Activated T-helper 1 cell treated with anti-CD3 and anti-CD28 coated beads, Interleukin-2, amount 50 U/mL, for 16 hours (primary cell): ENCODE results near the gene ABHD14A.

Experiments used
- DNase-seq, 2 donors: peaks; one replicate each; pipeline ENCODE4 v3.0.0-alpha.2; 2020; ENCODE audit warnings: low read depth in 1 of 2, low spot score in 1 of 2

The ABHD14A gene

DNA sequence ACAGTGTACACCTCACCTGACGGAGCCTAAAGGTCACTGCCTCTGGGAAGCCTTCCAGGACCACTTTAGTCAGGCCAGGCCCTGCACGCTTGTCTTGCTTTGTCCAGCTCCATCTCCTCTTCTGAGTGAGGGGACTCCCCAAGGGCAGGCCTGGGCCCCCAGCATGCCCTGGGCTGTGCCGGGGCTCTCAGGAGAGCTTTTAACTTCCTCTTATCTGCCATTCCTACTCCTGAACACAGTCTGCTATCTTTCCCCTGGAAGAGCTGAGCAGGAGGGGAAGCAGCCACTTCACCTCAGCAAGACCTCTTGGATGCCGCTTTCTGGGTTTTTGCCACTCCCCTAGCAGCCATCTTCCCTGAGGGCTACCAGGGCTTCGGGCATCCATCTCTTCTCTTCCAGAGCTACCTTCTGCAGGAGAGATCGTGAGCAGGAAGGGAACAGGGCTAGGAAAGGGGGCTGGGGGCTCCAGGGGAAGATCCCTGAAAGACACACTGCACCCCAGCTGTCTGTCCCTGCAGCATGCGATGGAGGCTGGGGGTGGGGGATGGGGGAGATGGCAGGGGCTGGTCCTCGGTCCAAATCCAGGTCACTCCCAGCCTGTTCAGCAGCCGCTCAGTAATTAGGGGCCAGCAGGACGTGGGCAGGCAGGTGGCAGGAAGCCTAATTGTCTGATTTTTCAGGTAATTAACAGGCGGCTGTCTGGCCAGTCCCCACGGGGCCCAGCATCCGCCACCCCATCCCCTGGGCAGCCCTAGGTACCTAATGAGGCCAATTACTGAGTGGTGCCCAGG is 40.8 kb downstream of the ABHD14A start:
- no peak for DNase-seq

DNA sequence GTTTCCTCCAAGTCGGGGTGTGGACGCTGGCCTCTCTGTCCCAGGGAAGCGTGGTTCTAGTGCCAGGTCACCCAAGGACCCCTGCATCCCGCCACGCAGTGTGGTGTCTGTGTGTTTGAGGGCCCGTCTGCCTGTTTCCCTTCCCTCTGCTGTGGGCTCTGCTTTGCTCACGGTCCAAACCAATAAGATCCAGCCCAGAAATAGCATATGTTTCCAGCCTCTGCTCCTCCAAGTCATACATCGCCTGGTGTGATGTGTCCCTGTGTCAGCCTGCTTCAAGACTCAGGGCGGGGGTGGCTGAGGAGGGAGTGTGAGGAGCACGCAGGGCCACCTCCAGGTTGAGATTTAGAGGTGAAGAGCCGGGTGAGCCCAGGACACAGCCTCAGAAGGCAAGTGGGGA is 42.7 kb downstream of the ABHD14A start:
- DNase-seq = no peak

DNA sequence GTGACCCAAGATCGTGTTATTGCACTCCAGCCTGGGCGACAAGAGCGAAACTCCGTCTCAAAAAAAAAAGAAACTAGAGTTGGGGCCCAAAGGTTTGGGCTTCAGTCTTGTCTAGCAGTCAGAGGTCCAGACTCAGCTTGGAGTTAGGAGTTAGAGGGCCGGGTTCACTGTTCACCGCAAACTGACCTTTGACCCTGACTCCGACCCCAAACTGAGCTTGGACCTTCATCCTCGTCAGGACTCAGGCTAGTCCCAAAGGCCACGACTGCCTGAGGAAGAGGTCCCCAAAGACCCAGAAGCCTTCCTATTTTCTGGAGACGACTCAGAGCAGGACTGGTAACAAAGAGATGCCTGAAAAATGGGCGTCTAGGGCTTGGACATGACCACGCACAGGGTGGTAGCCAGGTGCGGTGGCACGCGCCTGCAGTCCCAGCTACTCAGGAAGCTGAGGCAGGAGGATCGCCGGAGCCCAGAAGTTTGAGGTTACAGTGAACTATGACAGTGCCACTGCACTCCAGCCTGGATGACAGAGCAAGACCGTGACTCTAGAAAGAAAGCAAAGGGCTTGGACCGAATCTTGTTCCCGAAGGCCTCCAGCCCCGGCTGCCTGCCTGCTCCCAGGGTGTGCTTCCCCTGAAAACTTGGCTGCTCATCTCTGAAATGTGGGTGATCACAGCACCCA is 43.6 kb downstream of the ABHD14A start:
- no peak for DNase-seq

DNA sequence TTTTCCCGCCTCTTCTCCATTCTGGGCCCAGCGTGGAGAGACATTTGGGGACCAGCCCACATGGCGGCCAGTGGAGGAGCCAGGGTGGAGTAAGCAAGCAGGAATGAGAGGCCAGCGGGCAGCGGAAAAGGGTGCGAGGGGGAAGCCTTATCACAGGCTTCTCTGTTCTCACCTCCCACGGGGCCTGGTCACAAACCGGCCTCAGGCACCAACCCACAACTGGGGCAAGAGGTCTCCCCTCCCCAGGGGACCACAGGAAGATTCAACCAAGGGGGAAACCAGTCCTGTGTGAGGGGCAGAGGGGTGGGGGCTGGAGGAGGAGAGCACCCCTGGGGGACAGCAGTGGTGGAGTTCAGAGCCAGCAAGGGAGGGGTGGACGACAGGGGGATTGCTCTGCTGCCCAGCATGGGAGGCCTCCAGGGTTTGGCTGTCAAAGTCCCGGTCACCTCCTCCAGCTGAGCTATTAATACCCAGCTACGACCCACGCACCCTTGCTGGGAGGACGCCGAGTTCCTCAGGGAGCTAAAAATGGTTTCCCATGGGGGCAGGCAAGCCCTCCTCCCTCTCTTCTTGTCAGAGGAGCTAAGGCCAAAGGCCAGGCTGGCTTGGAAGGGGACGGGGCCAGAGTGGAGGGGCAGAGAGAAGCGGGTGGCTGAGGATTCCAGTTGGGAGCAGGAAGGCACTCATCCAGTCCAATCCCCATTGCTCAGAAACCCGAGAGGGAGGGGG is 44.7 kb downstream of the ABHD14A start:
- no peak for DNase-seq

DNA sequence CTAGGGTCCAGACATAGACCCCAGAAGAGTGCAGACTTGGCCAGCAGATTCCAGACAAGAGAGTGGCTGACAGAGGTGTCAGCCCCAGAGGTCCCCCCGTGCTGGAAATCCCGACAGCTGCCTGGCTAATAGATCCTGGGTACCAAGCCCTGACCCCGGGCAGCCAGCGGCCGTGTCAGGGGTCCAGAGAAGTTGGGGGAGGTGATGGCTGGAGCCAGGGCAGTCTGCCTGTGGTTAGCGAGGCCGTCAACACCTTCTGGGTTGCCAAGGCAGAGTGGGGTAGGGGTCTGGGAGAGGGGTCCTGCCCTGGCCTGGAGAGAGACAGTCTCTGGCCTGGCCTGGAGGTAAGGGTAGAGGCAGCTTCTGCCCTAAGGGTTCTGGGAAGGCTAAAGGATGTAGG is 45.9 kb downstream of the ABHD14A start:
- no peak for DNase-seq

DNA sequence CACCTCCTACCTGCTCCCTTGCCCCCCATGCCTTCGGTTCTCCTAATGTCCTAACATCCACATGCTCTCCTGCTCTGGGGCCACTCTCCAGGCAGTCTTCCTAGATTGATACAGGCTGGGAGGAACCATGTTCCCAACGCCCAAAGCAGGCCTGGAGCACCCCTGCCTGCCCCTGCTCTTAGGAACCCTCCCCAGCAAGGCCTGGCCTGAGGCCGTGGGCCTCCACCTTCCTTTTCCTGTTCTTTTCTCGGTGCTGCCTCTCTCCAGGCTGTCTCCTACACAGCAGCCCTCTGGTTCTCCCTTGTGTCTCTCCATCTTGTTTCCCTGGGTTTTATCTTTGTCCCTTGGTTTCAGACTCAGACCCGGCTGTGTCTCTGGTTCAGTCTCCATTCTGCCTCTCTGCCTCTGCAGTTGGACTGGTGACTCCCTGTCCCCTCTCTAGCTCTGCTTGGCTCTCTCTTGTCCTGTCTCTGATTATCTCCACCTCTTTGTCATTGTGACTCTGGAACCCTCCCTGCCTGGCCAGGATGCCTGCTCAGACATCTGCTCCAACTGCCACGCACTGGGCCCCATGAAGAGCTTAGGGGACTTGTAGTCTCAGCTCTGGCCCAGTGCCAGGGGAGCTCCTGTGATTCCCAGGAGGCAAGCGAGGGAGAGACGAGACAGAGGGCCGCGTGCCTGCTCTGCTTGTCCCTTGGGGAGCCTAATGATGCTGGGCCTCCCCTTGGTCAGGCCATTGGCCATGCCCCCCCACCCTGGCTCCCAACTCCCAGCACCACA is 46.8 kb downstream of the ABHD14A start:
- DNase-seq = no peak

DNA sequence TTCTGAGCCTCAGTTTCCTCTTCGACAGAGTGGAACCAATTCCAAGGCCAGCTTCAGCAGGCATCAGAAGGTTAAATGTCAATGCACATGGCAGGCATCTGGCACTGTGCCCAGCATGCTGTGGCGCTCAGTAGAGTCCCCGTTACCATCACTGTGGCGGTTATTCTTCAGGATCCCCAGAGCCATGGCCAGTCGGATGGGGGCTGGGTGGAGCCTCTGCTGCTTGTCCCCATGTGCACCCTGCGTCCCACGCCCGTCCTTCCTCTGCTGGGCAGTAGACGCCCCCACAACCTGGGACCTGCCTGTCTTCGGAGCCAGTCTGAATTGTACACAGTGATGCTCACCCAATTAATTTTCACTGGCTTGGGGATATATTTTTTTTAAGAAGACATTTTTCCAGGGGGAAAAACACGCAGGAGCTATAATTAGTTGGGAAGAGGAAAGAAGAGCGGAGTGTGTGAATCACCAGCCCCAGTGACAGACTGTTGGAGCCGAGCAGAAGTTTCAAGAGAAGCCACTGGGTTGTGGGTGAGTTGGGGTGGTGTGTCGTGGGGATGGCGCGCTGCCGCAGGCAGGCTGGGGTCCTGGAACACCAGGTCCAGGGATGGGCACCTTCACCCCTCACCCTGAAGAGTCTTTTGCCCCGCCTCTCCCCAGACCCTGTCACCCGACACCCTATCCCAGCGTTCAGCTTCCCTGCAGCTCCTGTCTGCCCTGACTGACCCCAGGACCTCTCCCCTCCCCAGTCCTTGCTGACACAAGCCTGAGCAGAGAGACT is 47.6 kb downstream of the ABHD14A start:
- no peak for DNase-seq

DNA sequence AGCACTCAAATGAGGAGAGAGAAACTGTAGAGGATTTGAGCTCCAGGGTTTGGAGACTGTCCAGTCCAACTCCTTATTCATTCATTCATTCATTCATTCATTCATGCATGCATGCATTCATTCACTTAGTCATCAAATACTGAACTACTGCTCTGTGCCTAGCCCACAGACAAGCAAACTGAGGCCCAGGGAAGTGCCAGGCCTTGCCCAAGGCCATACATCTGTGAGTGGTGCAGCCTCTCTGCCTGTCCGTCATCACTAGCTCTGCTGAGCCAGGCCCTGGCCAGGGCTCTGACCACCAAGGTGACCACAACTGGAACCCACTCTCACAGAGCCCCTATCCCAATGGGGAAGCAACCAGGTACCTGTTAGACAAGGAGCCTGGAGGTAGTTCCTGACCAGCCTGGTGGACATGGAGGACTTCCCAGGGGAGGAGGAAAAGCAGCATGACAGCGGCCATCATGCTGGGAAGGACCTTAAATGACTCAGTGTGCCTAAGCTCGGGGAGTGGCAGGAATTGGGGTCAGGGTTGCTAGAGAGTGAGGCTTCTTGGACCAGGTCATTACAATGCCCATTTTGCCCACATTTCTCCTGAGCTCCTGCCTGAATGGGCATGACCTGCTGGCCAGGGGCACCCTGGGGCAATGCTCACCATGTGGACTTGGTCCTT is 48.4 kb downstream of the ABHD14A start:
- DNase-seq = no peak

DNA sequence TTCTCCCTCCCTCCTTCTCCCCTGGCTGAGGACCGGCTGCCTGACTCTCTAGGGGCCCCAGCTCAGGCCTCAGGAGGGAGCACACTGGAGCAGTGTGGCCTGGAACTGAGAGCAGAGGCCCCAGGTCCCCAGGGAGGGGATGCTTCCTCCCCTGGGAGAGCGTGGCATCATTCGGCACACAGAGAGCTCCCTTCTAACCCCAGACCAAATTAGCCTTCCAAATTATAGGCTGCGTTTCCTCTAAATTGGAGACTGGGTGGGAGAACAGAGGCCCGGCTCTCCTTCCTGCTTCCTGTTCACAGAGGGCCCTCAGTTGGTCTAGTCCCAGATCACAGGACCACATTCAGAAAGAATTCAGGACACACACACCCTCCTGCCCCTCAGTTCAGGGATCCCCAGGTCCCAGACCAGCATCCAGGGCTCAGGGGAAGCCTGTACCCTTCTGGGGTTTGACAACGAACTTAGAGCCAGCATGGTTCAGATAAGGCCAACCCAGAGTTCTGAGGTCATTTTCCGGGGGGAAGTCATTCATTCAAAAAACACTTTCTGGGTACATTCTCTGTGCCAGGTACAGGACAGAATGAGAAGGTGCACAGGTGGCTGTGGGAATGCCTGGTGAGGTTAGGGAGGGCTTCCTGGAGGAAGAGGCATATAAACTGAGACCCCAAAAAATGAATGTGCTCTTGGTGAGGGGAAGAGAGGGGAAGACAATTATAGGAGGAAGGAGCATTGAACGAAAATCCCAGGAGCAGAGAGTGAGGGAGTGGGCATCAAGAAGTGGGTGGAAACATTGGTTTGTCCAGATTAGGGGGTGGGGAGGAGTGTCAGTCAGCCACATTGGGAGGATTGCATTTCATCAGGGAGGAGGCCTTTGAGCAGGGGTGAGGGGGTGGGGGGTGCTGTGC is 49.2 kb downstream of the ABHD14A start:
- DNase-seq = no peak

DNA sequence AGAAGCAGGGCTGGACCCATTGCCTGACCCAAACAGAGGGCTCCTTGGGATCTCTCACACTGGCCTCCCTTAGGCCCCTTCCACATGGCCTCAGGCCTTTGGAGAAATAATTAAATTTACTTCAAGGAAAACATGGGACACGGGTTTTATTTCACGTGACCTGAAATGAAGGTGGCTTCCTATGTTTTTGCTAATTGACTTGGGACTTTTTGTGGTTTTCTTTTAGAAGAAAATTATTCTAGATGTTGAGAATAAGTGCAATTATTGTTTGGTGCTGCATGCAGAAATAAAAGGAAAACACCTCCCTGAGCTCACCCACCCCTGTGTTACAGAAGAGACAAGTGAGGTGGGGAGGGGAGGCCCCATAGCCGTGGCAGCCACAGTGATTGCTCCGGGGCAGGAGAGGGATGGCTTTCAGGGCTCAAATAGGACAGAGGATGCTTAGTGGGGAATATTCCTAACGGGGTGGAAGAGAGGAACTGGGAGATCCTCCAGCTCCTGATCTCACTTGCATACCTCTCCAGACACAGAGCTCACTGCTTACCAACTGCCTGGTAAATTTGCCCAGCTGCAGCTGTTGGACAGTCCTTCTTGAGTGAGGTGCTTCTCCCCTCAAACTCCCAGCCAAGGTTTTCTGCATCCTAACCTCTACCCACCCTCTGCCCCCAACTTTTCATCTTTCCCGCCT is 50.0 kb downstream of the ABHD14A start:
- no peak for DNase-seq

DNA sequence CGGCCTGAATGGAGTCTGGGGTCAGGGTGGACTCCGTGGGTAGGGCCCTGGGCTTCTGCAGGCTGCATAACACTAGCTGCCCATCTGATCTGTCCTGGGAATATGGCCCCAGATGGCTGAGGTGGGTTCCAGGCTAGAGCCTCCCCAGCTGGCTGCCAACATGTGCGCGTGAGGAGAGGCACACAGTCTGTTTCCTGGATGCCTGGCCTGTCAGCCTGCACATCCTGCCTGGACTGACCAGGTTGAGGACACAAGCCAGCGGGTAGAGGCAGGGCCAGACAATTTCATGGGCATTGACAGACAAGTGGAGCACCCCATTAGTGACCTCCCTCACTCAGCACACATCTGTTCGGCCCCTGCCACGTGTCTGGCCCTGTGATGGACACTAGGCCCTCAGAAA is 50.6 kb downstream of the ABHD14A start:
- DNase-seq = no peak

DNA sequence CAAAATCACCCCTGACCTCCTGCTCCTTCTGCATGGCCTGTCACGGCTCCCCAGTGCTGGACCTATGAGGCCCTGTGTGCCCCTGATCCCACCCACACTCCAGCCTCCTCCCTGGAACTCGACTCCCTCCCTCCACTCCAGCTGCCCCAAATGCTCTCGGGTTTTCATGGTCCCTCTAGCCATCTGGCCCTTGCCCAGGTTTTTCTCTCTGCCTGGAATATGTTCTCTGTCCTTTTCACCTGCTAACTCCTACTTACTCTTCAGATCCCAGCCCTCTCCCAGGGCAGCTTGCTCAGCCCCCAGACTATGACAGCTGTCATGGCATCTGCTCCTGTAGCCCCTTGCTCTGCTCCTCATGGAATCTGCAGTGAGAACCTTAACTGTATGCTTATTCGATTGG is 51.2 kb downstream of the ABHD14A start:
- no peak for DNase-seq

DNA sequence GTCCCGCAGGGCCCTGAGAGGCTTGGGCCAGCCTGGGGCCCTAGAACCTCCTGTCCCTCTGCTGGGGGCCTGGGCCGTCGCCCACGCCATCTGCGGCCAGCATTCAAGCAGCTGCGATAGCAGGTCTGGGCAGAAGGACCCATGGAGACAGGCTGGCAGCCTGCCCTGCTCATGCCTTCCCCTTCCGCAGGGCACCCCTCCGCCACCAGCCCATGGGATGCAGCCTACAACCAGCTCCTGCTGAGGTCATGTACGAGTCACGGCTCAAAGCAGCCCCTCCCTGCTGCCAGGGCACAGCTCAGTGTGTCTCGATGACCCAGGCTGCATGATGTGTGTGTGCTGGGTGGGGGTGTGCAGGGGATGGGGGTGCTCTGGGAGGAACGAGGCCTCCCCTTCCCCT is 53.7 kb downstream of the ABHD14A start:
- no peak for DNase-seq

DNA sequence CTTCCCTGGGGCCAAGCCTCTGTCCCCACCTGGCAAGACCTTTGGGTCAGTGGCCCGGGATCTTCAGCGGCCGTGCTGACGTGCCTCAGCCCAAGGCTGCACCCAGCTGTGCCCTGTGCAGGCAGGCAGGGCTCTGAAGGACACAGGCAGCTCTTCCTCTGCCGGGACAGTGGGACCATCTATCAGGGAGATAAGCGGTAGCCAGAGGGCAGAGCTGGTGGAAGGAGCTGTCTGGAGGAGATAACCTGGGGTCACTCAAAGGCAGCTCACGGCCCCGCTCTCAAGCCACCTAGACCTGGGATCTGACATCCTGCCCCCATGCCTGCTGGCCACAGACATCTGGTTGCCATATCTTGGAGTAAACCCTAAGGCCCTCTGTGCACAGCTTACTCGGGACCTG is 54.2 kb downstream of the ABHD14A start:
- no peak for DNase-seq

DNA sequence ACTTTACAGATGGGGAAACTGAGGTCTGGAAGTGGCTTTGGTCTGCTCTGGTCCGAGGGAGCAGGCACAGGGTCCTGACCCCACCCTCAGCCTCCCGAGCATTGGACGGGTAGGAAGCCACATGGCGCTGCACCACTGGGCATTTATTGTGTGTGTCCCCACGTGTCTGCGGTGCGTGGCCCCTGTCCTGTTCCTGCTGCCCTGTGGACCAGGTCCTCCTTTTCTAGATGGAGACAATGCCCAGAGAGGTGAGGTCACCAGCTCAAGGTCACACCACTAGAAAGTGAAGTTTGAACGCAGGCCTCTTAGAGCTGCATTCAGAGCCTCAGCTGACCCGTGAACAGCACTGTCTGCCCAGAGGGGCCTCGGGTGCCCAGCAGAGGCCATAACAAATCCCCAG is 54.7 kb downstream of the ABHD14A start:
- DNase-seq = no peak
